ENCODE results near the gene TK1.

- no peak for TF ChIP-seq POLR2A (IDR thresholded peaks at IDR 0.05; ENCODE audit: low read depth, low read length)
- no peak for TF ChIP-seq POLR2AphosphoS5 (IDR thresholded peaks at IDR 0.05; ENCODE audit: low read depth, low read length)
- no peak for TF ChIP-seq TAF1 (IDR thresholded peaks at IDR 0.05; ENCODE audit: borderline replicate concordance, low read depth, low read length)
Observed at GRCh38 chr17:78126895-78127238, 60.0 kb downstream of the TK1 start.
